ENCODE data around the gene EHMT1.
A peak's percentile ranks its signal among the peaks of the same experiment; 100 is the strongest.

EHMT1 gene

DNA sequence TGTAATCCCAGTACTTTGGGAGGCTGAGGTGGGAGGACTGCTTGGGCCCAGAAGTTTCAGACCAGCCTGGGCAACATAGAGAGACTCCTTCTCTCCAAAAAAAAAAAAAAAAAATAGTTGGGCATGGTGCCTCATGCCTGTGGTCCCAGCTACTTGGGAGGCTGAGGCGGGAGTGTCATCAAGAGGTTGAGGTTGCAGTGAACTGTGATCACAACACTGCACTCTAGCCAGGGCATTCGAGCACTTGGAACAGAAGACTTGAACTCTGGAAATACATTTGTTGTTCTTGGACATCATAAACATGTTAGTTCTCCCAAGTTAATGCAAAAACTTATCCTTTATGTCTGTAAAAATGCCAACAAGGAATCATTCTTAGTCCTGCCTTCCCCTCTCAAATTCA lies 29.6 kb downstream of the EHMT1 start:
- no peak for DNase-seq

DNA sequence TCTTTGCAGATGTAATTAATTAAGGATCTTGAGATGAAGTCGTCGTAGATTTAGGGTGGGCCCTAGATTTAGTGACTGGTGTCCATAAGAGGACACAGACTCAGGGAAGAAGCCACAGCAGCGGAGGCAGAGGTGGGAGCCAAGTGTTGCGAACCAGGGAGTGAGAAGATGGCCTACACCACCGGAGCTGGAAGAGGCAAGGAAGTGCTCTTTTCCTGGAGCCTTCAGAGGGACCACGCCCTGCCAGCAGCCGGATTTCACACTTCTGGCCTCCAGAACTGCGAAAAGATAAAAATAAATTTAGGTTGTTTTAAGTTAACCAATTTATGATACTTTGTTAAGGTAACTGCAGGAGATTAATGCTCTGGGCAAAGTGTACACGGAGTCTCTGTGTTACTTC lies 30.7 kb downstream of the EHMT1 start:
- no peak for DNase-seq

- no peak for DNase-seq
These were observed 31.5 kb downstream of the EHMT1 start for GRCh38 chr9:137650259-137650658.

DNA sequence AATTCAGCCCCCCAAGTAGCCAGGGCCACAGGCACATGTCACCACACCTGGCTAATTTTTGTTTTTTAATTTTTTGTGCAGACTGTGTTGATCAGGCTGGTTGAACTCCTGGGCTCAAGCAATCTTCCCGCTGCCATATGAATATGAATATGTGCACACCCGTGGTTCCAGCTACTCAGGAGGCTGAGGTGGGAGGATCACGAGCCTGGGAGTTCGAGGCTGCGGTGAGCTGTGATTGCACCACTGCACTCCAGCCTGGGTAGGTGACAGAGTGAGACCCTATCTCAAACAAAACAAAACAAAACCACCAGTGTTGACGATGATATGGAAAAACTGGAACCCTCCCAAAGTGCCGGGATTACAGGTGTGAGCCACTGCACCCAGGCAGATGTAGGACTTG lies 32.0 kb downstream of the EHMT1 start:
- no peak for DNase-seq

- no peak for DNase-seq
These were observed 37.6 kb downstream of the EHMT1 start for GRCh38 chr9:137656416-137656815.

DNA sequence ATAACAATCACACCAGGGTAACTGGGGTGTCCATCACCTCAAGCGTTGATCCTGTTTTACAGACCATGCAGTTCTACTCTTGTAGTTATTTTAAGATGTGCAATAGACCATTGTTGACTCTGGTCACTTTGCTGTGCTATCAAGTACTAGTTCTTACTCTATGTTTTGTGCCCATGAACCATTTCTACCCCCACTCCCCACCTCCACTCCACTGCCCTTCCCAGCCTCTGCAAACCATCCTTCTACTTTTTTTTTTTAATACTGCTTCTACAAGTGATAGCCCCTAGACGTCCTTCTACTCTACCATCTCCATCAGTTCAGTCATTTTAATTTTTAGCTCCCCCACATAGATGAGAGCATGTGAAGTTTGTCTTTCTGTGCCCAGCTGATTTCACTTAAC lies 38.8 kb downstream of the EHMT1 start:
- no peak for DNase-seq

GRCh38 chr9:137658781-137659180 lies 40.0 kb downstream of the EHMT1 start:
- DNase-seq: no peak

DNA sequence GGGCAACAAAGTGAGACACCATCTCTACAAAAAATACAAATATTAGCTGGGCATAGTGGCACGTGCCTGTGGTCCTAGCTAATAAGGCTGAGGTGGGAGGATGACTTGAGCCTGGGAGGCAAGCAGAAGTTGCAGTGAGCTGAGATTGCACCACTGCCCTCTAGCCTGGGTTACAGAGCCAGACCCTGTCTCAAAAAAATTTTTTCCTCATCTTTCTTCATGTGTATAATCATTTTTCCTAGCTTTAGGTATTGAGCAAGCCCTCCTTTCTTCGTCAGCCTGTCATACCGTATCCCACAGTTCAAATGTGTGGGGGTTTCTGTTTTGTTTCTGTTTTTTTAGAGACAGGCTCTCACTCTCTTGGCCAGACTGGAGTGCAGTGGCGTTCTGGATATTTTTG lies 41.3 kb downstream of the EHMT1 start:
- DNase-seq: no peak

- DNase-seq: no peak
These were observed 44.8 kb downstream of the EHMT1 start for GRCh38 chr9:137663584-137663983.

GRCh38 chr9:137664676-137665075 lies 45.9 kb downstream of the EHMT1 start:
- DNase-seq: no peak

DNA sequence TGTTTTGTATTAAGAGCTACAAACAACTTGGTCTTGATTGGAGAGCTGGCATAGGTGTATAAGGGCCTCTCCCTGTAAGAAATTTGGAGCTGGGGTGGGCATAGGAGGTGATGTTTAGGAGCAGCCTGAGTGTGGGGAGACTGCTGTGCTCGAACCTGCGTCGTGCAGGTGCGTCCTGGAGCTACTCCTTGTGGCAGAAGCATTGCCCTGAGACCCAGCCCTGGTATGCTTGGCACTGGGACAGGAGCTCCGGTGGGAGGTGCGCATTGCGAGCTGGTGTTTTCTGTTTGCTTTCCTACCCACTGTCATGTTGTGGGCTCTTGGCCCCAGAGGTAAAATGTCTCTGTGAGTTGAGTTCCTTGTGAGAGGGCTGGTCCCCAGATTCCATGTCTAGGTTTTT lies 46.4 kb downstream of the EHMT1 start:
- no peak for DNase-seq

DNA sequence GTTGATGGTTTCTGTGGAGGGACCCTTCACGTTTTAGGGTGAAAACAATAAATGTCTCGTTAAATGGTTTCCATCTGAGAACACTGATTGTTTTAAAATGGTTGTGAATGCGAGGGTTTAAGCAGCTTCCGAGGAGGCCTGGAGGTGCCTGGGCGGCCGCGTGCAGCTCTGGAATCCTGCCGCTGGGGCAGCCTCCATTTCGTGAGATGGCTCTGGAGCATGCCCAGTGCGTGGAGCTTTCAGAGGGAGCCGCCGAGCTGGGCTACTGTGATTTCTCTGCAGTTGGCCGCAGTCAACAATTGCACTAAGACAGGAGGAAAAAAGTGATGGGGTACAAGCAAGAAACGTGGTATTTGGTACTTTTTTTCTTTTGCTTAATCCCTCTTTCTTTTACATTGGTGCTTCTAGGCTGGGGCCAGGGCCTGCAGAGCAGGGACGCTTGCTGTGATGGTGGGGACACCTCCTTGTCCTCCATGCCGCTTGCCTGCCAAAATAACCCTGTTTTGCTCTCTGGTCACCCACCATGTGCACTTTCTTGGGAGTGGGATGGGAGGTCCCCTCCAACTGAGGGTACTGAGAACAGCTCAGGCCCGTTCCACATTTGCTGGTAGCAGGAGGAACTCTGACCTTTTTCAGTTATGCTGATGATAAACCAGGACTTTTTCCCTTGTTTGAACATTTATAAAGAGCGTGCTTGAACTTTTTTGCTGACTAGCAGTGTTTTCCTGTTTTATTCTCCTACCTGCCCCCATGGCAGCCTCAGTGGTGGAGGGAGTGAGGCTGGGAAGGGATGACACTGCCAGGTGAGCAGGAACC lies 47.1 kb downstream of the EHMT1 start:
- no peak for DNase-seq

DNA sequence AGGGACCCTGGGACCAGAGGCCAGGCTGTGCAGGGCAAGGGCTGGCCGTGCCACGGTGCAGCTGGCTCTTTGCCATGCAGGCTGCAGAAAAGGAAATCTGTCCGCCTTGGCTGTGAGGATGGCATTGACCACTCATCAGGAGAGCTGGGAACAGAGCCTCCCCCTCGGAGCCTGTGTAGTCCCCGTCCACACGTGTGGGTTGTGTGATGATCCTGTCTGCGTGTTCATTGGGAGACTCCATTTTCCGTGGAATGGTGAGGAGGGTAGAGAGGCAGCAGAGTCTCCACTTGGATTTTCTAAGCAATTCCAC lies 47.7 kb downstream of the EHMT1 start:
- DNase-seq: no peak

- no peak for DNase-seq
These were observed 48.3 kb downstream of the EHMT1 start for GRCh38 chr9:137666955-137667670.

DNA sequence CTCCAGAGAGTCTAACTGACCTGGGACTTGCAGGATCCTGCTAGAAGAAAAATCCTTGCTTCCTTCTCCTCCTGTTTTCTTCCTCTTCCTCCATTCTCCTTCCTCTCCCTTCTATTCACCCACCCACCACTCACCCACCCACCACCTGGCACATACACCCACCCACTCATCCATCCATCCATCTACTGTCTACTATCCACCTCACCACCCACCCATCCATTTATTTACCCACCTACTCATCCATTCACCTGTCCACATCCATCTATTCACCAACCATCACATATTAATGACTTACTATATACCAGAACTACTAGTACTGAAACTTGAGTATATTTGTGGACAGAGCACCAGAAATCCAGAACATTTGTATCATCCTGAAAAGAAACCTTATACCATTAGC lies 49.4 kb downstream of the EHMT1 start:
- no peak for DNase-seq

- DNase-seq: no peak
These were observed 50.5 kb downstream of the EHMT1 start for GRCh38 chr9:137669261-137669672.

GRCh38 chr9:137670391-137671195 lies 51.8 kb downstream of the EHMT1 start:
- no peak for DNase-seq

GRCh38 chr9:137671196-137671538 lies 52.4 kb downstream of the EHMT1 start:
- DNase-seq: no peak

- no peak for DNase-seq
These were observed 52.9 kb downstream of the EHMT1 start for GRCh38 chr9:137671721-137672120.

GRCh38 chr9:137672907-137673791 lies 54.3 kb downstream of the EHMT1 start:
- peak; percentile 39 for DNase-seq

- DNase-seq: no peak
These were observed 55.1 kb downstream of the EHMT1 start for GRCh38 chr9:137673886-137674285.

DNA sequence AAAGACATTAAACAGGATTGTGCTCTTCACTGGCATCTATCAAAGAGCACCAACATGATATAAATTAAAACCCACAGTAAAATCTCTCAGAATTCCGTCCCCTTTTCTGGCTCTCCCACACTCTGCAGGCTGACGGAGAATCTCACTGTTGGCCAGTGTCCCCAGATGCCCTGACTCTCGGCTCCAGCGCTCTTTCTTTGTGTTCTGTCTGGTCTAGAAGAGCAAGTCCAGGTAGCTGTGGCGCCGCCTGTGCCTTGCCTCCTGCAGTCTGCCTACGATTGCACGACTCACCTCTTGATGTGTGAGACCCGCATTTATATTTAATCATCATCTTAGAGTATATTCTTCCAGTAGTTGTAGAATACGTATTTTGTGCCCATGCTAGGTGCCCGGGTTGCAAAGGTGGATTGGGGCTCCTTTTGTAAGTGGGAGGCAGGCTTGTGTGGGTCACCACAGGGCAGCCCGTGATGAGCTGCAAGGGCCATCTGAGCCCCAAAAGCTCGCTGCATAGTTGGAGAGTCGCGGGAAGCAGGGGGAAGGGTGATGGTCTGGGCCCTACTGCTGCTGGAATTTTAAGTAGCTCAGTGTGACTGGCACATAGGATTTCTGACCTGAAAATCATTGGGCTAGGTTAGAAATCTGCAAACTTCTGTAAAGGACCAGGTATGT lies 55.6 kb downstream of the EHMT1 start:
- no peak for DNase-seq

All from activated gamma-delta T cell treated with Interleukin-2 at 50 U/mL for 16 hours (primary cell).